ENCODE results near the gene SLC6A13.

DNA sequence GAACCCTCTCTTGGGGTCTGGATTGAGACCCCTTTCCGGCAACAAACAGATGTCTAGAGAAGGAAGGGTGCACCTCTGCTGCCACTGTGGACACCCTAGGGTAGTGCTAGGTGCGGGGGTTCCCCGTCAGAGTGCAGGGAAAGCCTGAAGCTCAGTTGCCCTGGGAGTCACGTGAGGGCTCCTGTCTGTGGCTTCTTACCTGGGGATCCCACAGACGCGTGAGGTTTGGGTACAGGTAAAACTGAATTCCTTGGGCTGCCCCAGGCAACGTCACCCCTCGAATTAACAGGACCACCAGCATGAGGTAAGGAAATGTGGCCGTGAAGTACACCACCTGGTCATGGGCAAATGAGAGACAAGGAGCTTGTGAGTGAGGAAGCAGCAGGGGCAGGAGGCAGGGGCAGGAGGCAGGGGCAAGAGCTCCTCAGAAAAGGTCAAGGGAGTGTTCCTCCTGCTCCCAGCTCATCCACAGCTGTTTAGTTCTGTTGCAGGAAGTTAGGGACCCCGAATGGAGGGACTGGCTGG, 27.7 kb downstream of the SLC6A13 start:
- TF ChIP-seq, protein P1, sequence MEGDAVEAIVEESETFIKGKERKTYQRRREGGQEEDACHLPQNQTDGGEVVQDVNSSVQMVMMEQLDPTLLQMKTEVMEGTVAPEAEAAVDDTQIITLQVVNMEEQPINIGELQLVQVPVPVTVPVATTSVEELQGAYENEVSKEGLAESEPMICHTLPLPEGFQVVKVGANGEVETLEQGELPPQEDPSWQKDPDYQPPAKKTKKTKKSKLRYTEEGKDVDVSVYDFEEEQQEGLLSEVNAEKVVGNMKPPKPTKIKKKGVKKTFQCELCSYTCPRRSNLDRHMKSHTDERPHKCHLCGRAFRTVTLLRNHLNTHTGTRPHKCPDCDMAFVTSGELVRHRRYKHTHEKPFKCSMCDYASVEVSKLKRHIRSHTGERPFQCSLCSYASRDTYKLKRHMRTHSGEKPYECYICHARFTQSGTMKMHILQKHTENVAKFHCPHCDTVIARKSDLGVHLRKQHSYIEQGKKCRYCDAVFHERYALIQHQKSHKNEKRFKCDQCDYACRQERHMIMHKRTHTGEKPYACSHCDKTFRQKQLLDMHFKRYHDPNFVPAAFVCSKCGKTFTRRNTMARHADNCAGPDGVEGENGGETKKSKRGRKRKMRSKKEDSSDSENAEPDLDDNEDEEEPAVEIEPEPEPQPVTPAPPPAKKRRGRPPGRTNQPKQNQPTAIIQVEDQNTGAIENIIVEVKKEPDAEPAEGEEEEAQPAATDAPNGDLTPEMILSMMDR (IDR thresholded peaks at IDR 0.05) = no peak
- TF ChIP-seq POLR2AphosphoS5 (IDR thresholded peaks at IDR 0.05) (no peak), POLR2A (IDR thresholded peaks at IDR 0.05) (no peak)
